Stomach (tissue), 9 donors: Measurements from ENCODE around the gene PRRX1. TPM values are rescaled to one million over a fixed set of nuclear protein-coding genes. Genes with fewer than 3 reads are reported as not detected.

Experiments used
- DNase-seq, 2 donors: peaks; one replicate each; pipeline versions ENCODE4 v3.0.0 to v3.0.0-alpha.2; 2013 to 2019
- H3K27ac ChIP-seq, 5 donors: fragments of 200-600 bp in 4 of 5; sonication (generic) in 4 of 5; one replicate each; pipeline ENCODE4 v1.5.1; 2013 to 2019; ENCODE audit warnings: mild to moderate bottlenecking in 1 of 5, moderate library complexity in 1 of 5
- H3K27me3 ChIP-seq, 3 donors: fragments of 200-600 bp; sonication (generic); one replicate each; pipeline ENCODE4 v1.5.1; 2017 to 2019; ENCODE audit warnings: mixed run types in 1 of 3
- H3K36me3 ChIP-seq, 4 donors: fragments of 200-600 bp; sonication (generic); 1 replicate in 3 of 4; 2 replicates in 1 of 4; pipeline ENCODE4 v1.5.1; 2016 to 2019
- H3K4me1 ChIP-seq, 4 donors: fragments of 200-600 bp; sonication (generic); one replicate each; pipeline ENCODE4 v1.5.1; 2016 to 2019
- H3K4me3 ChIP-seq, 4 donors: fragments of 200-600 bp; sonication (generic) in 3 of 4; one replicate each; pipeline ENCODE4 v1.5.1; 2016 to 2019; ENCODE audit warnings: mild to moderate bottlenecking in 1 of 4
- H3K9me3 ChIP-seq, 4 donors: fragments of 200-600 bp; sonication (generic); one replicate each; pipeline ENCODE4 v1.5.1; 2016 to 2019
- CTCF ChIP-seq, 7 experiments: fragments of 450-650 bp in 4 of 7; fragments of 200-600 bp in 3 of 7; sonication (generic) in 3 of 7; IDR thresholded peaks; one replicate each; pipeline ENCODE4 v1.5.1; 2016 to 2019; ENCODE audit warnings: antibody characterized with exemption in 7 of 7, control low read depth in 2 of 7, mild to moderate bottlenecking in 1 of 7
- EP300 ChIP-seq: sonication (generic); formaldehyde crosslinking; IDR thresholded peaks from one replicate; pipeline ENCODE4 v1.6.1; 2017; ENCODE audit warnings: antibody characterized with exemption
- POLR2A ChIP-seq, 4 donors: fragments of 450-650 bp; IDR thresholded peaks; one replicate each; pipeline ENCODE4 v1.6.1; 2016; ENCODE audit warnings: antibody characterized with exemption in 4 of 4, control low read depth in 2 of 4, mild to moderate bottlenecking in 1 of 4, moderate library complexity in 1 of 4
- POLR2AphosphoS5 ChIP-seq, 3 donors: sonication (generic); formaldehyde crosslinking; IDR thresholded peaks; one replicate each; pipeline ENCODE4 v1.6.1; 2016; ENCODE audit warnings: antibody characterized with exemption in 3 of 3
- WGBS, 5 donors: extraction: QIAGEN DNeasy Blood & Tissue Kit in 3 of 5; methylation state at CpG; one replicate each; pipeline versions ENCODE4 v1.1.5 to v1.1.7; 2013 to 2018; 5-methylcytosine and 5-hydroxymethylcytosine counted together
- intact Hi-C: fragments of 100-400 bp; cut with DNase I; formaldehyde crosslinking; loops from one replicate; pipeline ENCODE4 v1.15.1; 2023; ENCODE audit warnings: low total_unique reads
- polyA plus RNA-seq, 3 donors: library from polyadenylated mRNA; stranded (reverse); fragments of 200-250 nt; gene quantifications; one replicate each; pipeline ENCODE4 v1.2.3, GENCODE V29; 2013
- total RNA-seq, 5 donors: library from RNA; depleted of rRNA; stranded (reverse); fragments of >200 nt; gene quantifications; one replicate each; pipeline versions ENCODE4 v1.1.0 to v1.2.3, GENCODE V29; 2014 to 2016
- donor health status: healthy with polysubstance abuse.
- donor health status: Bipolar disorder and iron deficiency.
- donor health status: healthy.

The PRRX1 gene
- total and polyA plus RNA-seq, 8 donors: 0.45 to 8.3 (median 1.3) TPM

- TF ChIP-seq POLR2AphosphoS5 (IDR thresholded peaks at IDR 0.05) (no peak), POLR2A (IDR thresholded peaks at IDR 0.05) (no peak), EP300 (no peak), CTCF (IDR thresholded peaks at IDR 0.05) (no peak)
- H3K4me3 ChIP-seq: no peak overlapping the region
- WGBS, 5 donors: 67 to 86% (median 77%) methylated on average over 11 of the region's 11 CpGs
- H3K36me3 ChIP-seq: no peaks in the 10 kb centered on the region
- H3K27ac ChIP-seq: peak overlapping the region in 1 of 5 donors; percentile 28
- DNase-seq: peak in 1 of 2 donors; percentile 38
- intact Hi-C loops: no loop called here
- H3K9me3 ChIP-seq: no peaks in the 10 kb centered on the region
- H3K4me1 ChIP-seq: no peaks in the 10 kb centered on the region
- no peaks in the 10 kb centered on the region for H3K27me3 ChIP-seq
Measured at GRCh38 chr1:170698301-170699275, 34.7 kb downstream of the PRRX1 start.

GRCh38 chr1:170699696-170700095, 35.8 kb downstream of the PRRX1 start:
- no peaks in the 10 kb centered on the region for H3K4me1 ChIP-seq

GRCh38 chr1:170700842-170701615, 37.1 kb downstream of the PRRX1 start:
- H3K27me3 ChIP-seq: no peaks in the 10 kb centered on the region
- H3K4me3 ChIP-seq: no peak overlapping the region
- H3K36me3 ChIP-seq: no peaks in the 10 kb centered on the region
- H3K9me3 ChIP-seq: no peaks in the 10 kb centered on the region
- intact Hi-C loops: no loop called here
- H3K27ac ChIP-seq: no peak overlapping the region
- H3K4me1 ChIP-seq: no peaks in the 10 kb centered on the region
- 79 to 97% (median 93%) methylated on average over 1 of the region's 1 CpG for WGBS, 5 donors
- no peak for DNase-seq
- TF ChIP-seq EP300 (no peak), CTCF (IDR thresholded peaks at IDR 0.05) (no peak), POLR2A (IDR thresholded peaks at IDR 0.05) (no peak), POLR2AphosphoS5 (IDR thresholded peaks at IDR 0.05) (no peak)

More at GRCh38 chr1:170699696-170700095, 35.8 kb downstream of the PRRX1 start:
- DNase-seq: no peak
- H3K36me3 ChIP-seq: no peaks in the 10 kb centered on the region
- TF ChIP-seq CTCF (IDR thresholded peaks at IDR 0.05): no peak
- no peak for TF ChIP-seq POLR2A (IDR thresholded peaks at IDR 0.05)
- H3K27ac ChIP-seq: peak overlapping the region in 1 of 5 donors; percentile 3
- 86 to 93% (median 88%) methylated on average over 8 of the region's 8 CpGs for WGBS, 5 donors
- H3K9me3 ChIP-seq: no peaks in the 10 kb centered on the region
- H3K27me3 ChIP-seq: no peaks in the 10 kb centered on the region
- H3K4me3 ChIP-seq: no peak overlapping the region
- intact Hi-C loops: no loop called here

- no peak for TF ChIP-seq POLR2A (IDR thresholded peaks at IDR 0.05)
- Histone ChIP-seq H3K9me3 (no peaks in the 10 kb centered on the region), H3K27ac (no peak overlapping the region), H3K4me1 (no peaks in the 10 kb centered on the region), H3K27me3 (no peaks in the 10 kb centered on the region), H3K36me3 (no peaks in the 10 kb centered on the region), H3K4me3 (no peak overlapping the region)
- 80 to 88% (median 85%) methylated on average over 12 of the region's 12 CpGs for WGBS, 5 donors
- DNase-seq: no peak
- intact Hi-C loops: no loop called here
Measured at GRCh38 chr1:170701962-170702361, 38.0 kb downstream of the PRRX1 start.
